Fibroblast of upper back skin (primary cell): ENCODE results near the gene POLA2.
"Not testable (repeated sequence)": the region's sequence is repeated elsewhere in the genome, so short reads cannot be mapped to it uniquely, and the experiment has no call there.

Source experiments
- DNase-seq: peaks from one replicate; pipeline ENCODE4 v3.0.0-alpha.2; 2013

The POLA2 gene, protein sequence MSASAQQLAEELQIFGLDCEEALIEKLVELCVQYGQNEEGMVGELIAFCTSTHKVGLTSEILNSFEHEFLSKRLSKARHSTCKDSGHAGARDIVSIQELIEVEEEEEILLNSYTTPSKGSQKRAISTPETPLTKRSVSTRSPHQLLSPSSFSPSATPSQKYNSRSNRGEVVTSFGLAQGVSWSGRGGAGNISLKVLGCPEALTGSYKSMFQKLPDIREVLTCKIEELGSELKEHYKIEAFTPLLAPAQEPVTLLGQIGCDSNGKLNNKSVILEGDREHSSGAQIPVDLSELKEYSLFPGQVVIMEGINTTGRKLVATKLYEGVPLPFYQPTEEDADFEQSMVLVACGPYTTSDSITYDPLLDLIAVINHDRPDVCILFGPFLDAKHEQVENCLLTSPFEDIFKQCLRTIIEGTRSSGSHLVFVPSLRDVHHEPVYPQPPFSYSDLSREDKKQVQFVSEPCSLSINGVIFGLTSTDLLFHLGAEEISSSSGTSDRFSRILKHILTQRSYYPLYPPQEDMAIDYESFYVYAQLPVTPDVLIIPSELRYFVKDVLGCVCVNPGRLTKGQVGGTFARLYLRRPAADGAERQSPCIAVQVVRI

DNA sequence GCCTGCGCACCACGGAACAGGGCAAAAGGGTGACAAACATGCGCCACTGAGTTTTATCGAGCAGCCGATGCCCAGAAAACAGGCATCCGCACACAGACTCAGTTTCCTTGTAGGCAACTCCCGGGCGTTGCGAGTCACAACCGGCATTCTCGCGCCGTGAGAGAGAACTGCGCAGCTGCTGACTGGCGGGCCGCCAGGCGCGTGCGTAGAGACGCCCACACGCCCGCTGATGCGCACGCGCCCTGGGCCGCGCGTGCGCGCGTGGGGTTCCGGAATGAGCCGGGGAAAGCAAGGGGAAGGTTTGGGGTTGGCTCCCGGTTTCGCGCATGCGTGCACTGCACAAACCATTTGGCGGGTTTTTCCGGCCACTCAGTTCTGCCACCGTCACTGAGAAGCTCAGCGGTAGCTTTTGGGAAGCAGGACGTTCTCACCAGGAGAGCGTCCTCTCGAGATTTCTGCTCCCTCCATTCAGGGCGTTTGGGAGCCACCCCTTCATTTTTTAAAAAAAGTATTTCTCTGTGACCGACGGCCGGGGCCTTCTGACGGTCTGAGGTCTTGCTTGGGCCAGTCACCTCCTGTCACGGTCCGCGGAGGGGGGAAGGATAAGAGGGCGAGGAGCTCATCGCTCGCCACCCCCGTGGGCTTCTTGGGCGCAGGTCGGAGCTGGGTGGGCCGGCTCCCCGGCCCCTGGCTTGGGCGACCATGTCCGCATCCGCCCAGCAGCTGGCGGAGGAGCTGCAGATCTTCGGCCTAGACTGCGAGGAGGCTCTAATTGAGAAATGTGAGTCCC is at the start of gene POLA2:
Gene POLA2, plus strand, starts transcription at position 372 of the 790 bp plus-strand sequence. Its CDS starts 331 bp downstream, at position 703.
- peak; percentile 96 for DNase-seq

DNA sequence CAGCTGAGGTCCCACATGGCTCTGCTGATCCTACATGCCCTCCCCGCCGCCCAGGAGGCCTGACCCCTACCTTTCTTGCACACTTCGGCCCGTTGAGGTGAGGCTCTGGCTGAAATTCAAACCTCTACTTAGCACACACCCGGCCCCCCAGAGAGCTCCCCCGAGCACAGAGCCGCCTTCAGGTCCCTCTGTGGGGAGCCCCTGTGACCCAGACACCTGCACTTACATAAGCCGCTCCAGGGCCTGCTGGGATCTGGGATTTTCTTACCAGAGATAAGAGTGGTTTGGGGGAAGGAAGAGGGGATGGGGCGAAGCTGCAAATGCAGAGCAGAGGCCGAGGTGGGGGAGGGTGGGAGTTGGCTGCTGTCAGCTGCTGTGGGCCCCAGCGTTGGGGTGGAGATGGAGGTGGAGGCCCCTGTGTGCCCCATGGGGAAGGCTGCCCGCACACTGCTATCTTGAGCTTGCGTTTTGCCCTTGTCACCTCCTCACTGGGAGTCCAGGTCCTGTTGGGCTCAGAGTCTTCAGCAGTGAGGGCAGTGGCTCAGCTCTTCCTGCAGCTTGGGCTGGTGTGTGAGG is 49.4 kb upstream of the POLA2 start:
- DNase-seq: no peak

DNA sequence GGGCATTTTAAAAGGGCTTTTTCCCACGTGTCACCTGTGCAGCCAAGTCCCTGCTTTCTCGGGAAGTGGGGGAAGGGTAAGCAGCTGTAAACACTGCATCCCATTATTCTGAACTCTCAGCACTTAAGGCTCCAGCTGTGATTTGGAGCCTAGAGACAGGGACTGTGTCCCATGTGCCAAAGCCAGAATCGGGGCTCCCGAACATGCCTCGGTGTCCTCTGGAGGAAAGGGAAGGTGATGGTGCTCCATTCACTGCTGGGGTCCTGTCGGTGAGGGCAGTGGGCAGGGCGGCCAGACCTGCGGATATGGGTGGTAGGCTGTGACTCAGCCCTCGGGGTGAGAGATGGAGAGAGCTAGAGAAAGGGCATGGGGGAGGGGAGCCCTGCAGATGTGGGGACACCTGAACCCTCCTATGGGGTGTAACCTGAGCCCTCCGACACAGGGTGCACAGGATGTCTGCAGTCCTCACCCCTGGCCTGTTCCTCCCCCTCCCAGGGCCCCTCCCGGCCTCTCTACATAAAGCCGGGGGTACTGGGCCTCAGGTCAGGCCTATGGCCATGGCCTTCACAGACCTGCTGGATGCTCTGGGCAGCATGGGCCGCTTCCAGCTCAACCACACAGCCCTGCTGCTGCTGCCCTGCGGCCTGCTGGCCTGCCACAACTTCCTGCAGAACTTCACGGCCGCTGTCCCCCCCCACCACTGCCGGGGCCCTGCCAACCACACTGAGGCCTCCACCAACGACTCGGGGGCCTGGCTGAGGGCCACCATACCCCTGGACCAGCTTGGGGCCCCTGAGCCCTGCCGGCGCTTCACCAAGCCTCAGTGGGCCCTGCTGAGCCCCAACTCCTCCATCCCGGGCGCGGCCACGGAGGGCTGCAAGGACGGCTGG is 48.2 kb upstream of the POLA2 start:
- peak; percentile 7 for DNase-seq

DNA sequence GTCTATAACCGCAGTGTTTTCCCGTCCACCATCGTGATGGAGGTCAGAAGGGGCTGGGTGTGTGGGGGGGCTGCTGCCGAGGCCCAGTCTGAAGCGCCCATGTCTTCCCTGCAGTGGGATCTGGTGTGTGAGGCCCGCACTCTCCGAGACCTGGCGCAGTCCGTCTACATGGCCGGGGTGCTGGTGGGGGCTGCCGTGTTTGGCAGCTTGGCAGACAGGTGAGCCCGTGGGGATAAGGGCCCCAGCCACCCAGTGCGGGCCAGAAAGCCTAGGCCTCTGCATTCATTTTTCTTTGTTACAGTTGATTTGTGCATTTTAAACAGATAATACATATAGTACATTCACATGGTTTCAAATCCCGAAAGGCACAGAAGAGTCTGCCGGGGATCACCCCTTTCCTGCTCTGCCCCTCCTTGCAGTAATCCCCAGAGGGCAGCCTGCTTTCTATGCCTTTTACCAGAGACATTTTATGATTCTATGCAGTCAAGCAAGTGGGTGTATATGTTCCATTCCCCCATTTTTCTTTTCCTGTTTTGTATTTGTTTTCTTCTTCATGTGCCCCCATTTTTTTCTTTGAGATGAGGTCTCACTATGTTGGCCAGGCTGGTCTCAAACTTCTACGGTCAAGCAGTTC is 47.4 kb upstream of the POLA2 start:
- no peak for DNase-seq

DNA sequence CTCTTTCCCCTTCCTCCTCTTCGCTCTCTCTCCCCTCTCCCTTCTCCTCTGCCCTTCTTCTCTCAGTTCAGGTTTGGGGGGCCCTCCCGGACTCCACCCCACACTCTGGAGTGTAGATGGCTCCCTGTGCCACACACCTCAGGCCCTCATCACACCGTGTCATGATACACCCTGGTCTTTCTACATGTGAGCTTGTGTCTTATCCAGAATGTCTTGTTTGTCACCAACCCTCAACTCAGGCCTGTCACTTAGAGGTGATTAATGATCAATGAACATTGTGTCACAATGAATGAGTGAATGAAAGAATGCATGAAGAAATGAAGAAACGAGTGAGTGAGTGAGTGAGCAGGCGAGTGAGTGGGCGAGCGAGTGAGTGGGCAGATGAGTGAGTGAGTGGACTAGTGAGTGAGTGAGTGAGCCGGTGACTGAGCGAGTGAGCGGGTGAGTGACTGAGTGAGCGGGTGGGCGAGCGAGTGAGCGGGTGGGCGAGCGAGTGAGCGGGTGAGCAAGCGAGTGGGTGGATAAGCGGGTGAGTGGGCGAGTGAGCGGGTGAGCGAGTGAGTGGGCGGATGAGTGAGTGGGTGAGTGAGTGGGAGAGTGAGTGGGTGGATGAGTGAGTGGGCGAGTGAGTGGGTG is 46.2 kb upstream of the POLA2 start:
- no peak for DNase-seq

DNA sequence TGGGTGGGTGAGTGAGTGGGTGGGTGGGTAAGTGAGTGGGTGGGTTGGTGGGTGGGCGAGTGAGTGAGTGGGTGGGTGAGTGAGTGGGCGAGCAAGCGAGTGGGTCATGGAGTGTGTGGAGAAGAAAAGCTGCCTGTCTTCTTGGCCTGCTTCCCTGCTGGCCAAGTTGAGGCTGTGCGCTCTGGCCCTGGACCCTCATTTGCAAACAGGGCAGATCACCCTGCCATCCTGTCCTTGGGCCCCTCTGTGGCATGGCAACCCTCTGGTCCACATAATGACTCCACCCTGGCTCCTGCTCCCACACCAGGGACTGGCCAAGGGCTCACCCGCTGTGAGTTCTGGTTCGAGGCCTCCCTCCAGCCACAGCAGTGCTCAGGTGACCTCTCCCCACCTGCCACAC is 44.9 kb upstream of the POLA2 start:
- DNase-seq: no peak

DNA sequence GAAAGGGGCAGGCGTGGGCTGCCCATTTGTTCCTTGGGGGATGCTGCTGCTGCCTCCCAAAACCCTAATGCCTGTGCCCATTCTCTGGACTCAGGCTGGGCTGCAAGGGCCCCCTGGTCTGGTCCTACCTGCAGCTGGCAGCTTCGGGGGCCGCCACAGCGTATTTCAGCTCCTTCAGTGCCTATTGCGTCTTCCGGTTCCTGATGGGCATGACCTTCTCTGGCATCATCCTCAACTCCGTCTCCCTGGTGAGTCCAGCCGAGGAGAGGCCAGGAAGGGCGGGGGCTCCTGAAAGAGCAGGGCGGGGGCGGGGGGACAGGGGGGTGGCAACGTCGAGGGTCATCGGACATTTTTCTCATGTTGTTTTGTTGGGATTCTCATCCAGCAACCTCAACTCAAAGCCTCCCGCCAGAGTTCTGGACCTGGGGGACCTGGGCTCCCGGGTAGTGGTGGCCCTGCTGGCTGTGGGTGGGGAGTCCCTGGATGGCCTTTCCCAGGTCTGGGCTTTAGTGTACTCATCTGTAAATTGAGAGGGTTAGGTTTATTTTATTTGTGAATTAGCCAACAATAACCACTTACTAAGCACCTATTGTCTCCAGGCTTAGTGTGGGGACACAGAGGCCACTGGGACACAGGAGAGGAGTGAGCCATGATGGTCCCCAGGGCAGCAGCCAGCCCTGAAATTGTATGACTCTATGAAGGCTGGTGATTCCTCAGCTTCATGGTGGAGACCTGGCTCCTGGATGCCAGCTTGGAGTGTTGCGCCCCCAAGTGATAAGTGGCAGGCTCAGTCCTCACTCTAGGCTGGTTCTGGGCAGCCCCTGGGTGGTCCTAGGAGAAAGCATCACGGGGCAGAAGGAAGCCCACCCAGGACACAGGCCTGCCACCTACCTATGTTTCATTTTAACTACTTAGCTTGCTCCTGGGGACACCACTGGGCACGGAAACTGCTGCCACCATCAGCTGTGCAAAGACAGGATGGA is 44.0 kb upstream of the POLA2 start:
- DNase-seq: no peak

DNA sequence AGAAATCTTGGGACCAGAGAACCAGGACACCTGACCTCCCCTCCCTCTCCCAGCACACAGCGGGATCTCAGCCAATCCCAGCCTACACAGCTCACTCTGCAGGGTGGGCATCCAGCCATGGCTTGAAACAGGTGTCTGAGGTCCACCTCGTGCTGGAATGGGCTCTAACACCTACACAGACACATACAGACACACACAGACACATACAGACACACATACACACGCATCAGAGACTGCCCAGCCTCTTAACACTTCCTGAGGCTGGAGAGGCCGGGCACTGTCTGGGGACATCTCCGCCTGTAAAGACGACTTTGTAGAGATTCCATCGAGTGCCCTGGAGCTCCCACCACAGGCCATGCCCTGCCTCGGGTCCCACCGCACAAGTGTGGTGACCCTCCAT is 43.3 kb upstream of the POLA2 start:
- no peak for DNase-seq

DNA sequence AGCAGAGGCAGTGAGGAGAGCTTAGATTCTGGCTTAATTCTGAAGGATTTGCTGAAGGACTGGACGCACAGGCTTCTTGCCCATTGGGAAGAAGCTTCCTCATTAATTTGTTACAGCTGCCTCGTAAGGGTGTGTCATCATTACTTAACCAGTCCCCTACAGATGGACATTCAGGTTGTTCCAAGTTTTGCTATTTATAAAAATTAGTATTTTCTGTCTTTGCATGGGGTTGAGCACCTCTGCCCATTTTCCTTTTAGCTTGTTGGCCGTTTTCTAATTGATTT is 41.9 kb upstream of the POLA2 start:
- DNase-seq: peak; percentile 13

DNA sequence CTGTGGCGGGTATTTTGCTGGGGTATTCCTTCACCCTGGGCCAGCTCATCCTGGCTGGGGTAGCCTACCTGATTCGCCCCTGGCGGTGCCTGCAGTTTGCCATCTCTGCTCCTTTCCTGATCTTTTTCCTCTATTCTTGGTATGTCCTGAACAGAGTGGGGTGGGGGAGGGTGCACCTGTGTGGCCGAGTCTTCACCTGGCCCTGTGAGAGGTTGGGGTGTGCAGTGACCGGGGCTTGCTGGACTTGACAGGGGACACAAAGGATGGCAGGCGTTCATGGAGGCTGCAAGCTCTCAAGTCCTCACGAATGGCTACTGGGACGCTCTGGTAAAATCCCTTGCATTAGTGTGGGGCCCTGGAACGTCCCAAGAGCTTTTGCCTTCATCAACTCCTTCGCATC is 40.7 kb upstream of the POLA2 start:
- no peak for DNase-seq

DNA sequence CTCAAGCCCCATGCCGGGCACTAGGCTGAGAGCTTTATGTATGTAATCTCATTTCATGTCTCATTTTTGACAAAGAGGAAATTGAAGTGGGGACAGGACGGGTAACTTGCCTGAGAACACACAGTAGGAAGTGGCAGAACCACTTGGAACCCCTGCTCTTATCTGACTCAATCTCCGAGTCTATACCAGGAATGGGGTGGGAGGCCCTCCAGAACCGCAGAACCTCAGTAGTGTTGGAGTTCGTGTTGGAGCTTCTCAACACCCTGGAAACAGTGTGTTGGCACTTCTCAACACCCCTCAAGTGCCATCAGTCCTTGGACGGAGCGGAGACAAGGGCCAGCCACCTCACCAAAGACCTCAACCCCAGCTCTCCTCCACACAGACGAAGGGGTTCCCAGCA is 38.8 kb upstream of the POLA2 start:
- no peak for DNase-seq

DNA sequence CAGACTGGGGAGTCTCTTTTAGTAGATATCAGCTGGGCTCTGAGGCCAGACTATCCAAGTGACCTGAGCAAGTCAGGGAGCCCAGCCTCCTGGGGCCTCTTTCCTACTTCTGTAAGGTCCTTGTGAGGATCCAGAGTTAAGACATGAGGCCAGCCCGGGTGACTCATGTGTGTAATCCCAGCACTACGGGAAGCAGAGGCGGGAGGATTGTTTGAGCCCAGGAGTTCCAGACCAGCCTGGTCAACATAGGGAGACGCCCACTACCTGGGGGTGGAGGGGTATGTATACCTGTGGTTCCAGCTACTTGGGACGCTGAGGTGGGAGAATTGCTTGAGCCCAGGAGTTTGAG is 36.9 kb upstream of the POLA2 start:
- peak; percentile 57 for DNase-seq

DNA sequence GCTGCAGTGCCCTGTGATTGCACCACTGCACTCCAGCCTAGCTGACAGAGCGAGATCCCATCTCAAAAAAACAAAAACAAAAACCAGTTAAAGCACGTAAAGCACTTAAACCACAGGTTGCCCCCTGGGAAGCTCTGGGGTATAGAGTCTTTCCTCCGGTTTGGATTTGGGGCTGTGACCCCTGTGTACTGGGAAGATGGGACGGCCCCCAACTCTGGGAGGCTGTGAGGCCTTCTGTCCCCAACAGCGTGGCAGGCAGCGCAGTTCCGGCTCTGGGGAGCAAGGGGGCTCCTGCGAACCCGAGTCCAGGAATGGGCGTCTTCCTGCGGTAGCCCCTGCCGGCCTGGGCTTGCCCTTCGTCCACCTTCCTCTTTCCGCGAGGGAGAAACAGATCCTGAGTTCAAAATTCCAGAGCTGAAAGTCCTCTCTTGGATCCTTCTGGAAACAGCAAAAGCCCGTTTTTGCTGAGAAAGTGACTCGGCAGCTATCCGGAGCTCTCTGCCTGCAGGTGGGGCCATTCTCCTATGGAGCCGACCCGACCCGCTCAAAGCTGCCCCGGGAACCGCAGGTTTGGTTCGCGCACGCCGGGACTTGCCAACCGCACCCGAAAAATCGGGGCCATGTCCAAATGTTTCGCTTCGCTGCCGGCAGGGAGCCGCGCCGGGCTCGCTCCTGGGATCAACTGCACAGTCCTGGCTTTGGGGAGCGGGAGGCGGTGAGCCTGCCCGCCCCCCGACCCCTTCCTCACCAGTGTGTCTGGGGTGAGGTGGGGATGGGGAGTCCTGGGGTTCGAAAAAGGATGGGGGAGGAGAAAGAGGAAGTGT is 36.3 kb upstream of the POLA2 start:
- peak; percentile 51 for DNase-seq

DNA sequence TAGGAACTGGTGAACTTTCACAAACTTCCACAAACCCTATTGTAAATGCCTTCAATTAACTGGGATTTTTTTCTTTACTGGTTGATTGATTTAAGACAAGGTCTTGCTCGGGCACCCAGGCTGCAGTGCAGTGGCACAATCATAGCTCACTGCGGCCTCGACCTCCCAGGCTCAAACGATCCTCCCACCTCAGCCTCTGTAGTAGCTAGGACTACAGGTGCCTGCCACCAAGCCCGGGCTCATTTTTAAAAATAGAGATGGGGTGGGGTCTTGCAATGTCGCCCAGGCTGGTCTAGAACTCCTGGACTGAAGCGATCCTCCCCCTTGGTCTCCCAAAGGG is 35.7 kb upstream of the POLA2 start:
- no peak for DNase-seq

DNA sequence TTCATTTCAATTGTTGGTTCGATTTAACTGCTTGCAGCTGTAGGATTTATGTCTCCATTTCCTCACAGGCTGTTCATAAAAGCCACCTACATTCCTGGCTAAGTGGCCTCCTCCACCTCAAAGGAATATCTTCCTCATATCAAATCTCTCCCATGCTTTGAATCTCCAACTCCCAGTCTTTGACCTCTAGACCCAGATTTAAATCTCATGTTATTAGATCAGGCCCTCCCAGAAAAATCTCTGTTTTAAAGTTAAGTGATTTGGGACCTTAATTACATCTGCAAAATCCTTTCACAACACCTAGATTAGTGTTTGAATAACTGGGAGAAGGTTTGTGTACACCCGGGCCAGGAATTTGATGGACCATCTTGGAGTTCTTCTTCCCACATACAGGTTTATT is 33.9 kb upstream of the POLA2 start:
- no peak for DNase-seq

DNA sequence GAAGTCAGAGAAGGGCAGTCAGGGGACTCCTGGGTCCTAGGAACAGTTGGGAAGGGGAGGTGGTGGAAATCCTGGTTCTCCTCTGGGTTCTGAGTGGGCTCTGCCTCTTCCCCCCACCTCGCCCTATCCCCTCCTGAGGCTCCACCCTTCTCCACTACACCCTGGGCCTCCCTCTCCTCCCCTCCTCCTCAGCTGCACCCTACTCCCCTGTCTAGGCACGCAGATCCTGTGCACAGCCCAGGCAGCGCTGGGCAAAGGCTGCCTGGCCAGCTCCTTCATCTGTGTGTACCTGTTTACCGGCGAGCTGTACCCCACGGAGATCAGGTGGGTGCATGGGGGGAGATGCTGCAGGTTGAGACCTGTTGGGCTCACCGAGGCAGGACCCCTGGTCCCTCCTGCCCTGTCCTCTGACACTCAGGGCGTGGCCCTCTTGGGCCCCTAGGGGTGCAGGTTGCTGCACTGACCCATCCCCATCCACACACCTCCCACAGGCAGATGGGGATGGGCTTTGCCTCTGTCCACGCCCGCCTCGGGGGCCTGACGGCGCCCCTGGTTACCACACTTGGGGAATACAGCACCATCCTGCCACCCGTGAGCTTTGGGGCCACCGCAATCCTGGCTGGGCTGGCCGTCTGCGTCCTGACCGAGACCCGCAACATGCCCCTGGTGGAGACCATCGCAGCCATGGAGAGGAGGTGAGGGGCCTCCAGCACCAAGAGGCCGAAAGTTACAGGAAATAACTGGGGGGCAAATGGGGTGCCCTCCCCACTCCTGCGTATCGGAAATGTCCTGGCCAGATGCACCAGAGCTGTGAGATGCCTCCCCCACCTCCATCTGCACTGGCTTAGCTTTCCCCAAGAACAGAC is 25.3 kb upstream of the POLA2 start:
- no peak for DNase-seq

DNA sequence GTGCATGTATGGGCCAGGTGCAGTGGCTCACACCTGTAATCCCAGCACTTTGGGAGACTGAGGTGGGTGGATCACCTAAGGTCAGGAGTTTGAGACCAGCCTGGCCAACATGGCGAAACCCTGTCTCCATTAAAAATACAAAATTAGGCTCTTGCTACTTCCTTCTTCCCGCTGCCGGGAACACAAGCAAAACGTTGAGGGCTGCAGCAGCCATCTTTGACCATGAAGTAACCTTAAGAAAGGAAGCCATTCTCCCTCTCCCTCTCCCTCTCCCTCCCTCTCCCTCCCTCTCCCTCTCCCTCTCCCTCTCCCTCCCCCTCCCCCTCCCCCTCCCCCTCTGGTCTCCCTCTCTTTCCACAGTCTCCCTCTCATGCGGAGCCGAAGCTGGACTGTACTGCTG is 23.5 kb upstream of the POLA2 start:
- DNase-seq: not testable (repeated sequence)

DNA sequence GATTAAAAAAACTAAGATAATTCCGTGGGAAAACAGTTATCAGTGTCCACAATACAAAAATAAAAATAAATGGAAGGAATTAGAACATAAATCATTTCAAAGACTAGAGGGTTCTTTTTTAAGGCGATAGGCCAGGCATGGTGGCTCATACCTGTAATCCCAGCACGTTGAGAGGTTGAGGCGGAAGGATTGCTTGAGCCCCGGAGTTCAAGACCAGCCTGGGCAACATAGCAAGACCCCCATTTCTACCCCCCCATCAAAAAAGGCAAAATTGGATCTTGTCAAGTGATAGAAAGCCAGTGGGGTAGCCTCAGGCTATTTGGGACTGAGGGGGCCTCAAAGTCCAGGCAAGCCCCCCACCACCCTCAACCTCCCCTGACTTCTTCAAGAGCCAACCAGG is 20.6 kb upstream of the POLA2 start:
- DNase-seq: no peak

DNA sequence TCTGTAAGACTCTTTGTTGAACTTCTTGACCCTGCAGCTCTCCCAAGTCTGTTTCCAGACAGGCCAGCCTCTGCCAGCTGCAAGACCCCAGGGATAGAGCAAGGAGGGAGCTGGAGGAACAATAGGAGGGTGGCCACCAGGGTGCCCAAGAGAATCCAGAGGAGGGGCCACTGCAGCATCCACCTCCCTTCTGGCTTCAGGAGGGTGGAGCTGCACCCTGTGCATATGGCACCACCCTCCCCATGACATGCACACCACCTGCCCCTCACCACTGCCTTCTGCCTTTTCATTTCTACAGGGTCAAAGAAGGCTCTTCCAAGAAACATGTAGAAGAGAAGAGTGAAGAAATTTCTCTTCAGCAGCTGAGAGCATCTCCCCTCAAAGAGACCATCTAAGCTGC is 20.1 kb upstream of the POLA2 start:
- no peak for DNase-seq
